Pancreas (tissue), 10 donors: ENCODE measurements around the gene PRRT3. TPM values are rescaled to one million over a fixed set of nuclear protein-coding genes. Genes with fewer than 3 reads are reported as not detected.

Experiments
- ATAC-seq, 4 donors: fragments of 200-7000 bp; cut with Tn5 transposase; one replicate each; pipeline versions ENCODE4 v1.8.0 to v1.9.1; 2020; ENCODE audit warnings: mild to moderate bottlenecking in 4 of 4, moderate library complexity in 4 of 4
- DNase-seq, 6 donors: peaks; one replicate each; pipeline ENCODE4 v3.0.0-alpha.2; 2020
- FAIRE-seq: peaks from 2 replicates; lab custom pipeline; 2012; peaks lifted over from hg19 to GRCh38; lab: Jason Lieb, UNC
- H3K27ac ChIP-seq, 4 donors: fragments of 200-600 bp; sonication (generic); 1 replicate in 3 of 4; 2 replicates in 1 of 4; pipeline versions ENCODE4 v1.5.0 to v1.8.0; 2020
- H3K27me3 ChIP-seq, 4 donors: fragments of 200-600 bp; one replicate each; pipeline ENCODE4 v1.8.0; 2021
- H3K36me3 ChIP-seq, 3 donors: fragments of 200-600 bp; sonication (generic) in 1 of 3; one replicate each; pipeline versions ENCODE4 v1.5.0 to v1.8.0; 2020 to 2021
- H3K4me1 ChIP-seq, 3 donors: fragments of 200-600 bp; one replicate each; pipeline ENCODE4 v1.8.0; 2021
- H3K4me3 ChIP-seq, 4 donors: fragments of 200-600 bp; sonication (generic) in 2 of 4; one replicate each; pipeline versions ENCODE4 v1.5.0 to v1.8.0; 2020 to 2021
- H3K9me3 ChIP-seq, 4 donors: fragments of 200-600 bp; one replicate each; pipeline ENCODE4 v1.8.0; 2021
- CTCF ChIP-seq, 4 donors: fragments of 200-600 bp; sonication (generic) in 3 of 4; IDR thresholded peaks; one replicate each; pipeline versions ENCODE4 v1.5.0 to v1.8.0; 2021; ENCODE audit warnings: antibody characterized with exemption in 4 of 4
- WGBS, 2 donors: extraction: QIAGEN DNeasy Blood & Tissue Kit; methylation state at CpG; one replicate each; pipeline ENCODE4 v1.1.7; 2013; 5-methylcytosine and 5-hydroxymethylcytosine counted together
- intact Hi-C, 3 donors: fragments of 100-400 bp; cut with DNase I; formaldehyde crosslinking; loops; one replicate each; pipeline versions ENCODE4 v1.11.1 to v1.14.2; 2022
- polyA plus RNA-seq, 2 donors: library from polyadenylated mRNA; stranded (reverse); fragments of 200-250 nt; gene quantifications; one replicate each; pipeline ENCODE4 v1.2.3, GENCODE V29; 2013
- total RNA-seq, 6 donors: library from RNA; stranded (reverse); fragmentation: NEBNext Ultra II Directional in 4 of 6; extraction: Animal tissue kit (Norgen Biotek cat#: 25700) in 4 of 6; gene quantifications; one replicate each; pipeline versions ENCODE4 v1.2.1 to v1.2.4, GENCODE V29; 2021 to 2023
- donor health status: healthy with polysubstance abuse.
- donor health status: DM: no; HTN: no; CAD: no; lungs with moderate emphysema.
- donor health status: DM: no; HTN: no; CAD: no.
- donor health status: control.
- donor health status: control.
- donor health status: Bipolar disorder and iron deficiency.
- donor health status: DM: yes; HTN: yes; CAD: no.
- donor health status: DM: no; HTN: no; CAD: no.
- donor health status: DM: no; HTN: no; CAD: no.
- donor health status: DM: yes; HTN: yes; CAD: no.

PRRT3 gene
- total and polyA plus RNA-seq, 8 donors, result 1.2 to 5.1 (median 2.0) TPM

- no peaks in the 10 kb centered on the region for H3K36me3 ChIP-seq
- 92 to 96% methylated on average over 2 of the region's 2 CpGs for WGBS, 2 donors
- intact Hi-C loops, result no loop called here
These were observed 13.2 kb downstream of the PRRT3 start for GRCh38 chr3:9938966-9939365.

GRCh38 chr3:9937486-9938238 lies 14.5 kb downstream of the PRRT3 start:
- no peak overlapping the region for H3K27ac ChIP-seq
- ATAC-seq, result no peak
- peaks cover 0 to 17% (median 13%) of the 10 kb centered on the region in 3 donors for H3K4me1 ChIP-seq
- no peaks in the 10 kb centered on the region for H3K36me3 ChIP-seq
- WGBS, 2 donors, result 91 to 93% methylated on average over 13 of the region's 13 CpGs
- no peaks in the 10 kb centered on the region for H3K27me3 ChIP-seq
- intact Hi-C loops, result no loop called here
- no peak for DNase-seq
- no peak overlapping the region for H3K4me3 ChIP-seq
- FAIRE-seq, result no peak
- H3K9me3 ChIP-seq, result no peaks in the 10 kb centered on the region
- TF ChIP-seq CTCF (IDR thresholded peaks at IDR 0.05), result no peak

More at GRCh38 chr3:9938966-9939365, 13.2 kb downstream of the PRRT3 start:
- TF ChIP-seq CTCF (IDR thresholded peaks at IDR 0.05), result no peak
- Histone ChIP-seq H3K4me1 (peaks cover 0 to 17% (median 13%) of the 10 kb centered on the region in 3 donors), H3K27ac (no peak overlapping the region), H3K9me3 (no peaks in the 10 kb centered on the region), H3K4me3 (no peak overlapping the region), H3K27me3 (no peaks in the 10 kb centered on the region)
- DNase-seq, result no peak
- no peak for ATAC-seq
- FAIRE-seq, result no peak

GRCh38 chr3:9935966-9936510 lies 16.2 kb downstream of the PRRT3 start:
- no peak for TF ChIP-seq CTCF (IDR thresholded peaks at IDR 0.05)
- intact Hi-C loops, result no loop called here
- ATAC-seq (no peak), FAIRE-seq (no peak), DNase-seq (no peak)
- 86 to 96% methylated on average over 5 of the region's 5 CpGs for WGBS, 2 donors
- no peaks in the 10 kb centered on the region for H3K9me3 ChIP-seq
- H3K4me1 ChIP-seq, result peaks cover 0 to 17% (median 16%) of the 10 kb centered on the region in 3 donors
- H3K4me3 ChIP-seq, result no peak overlapping the region
- H3K36me3 ChIP-seq, result no peaks in the 10 kb centered on the region
- no peaks in the 10 kb centered on the region for H3K27me3 ChIP-seq
- H3K27ac ChIP-seq, result no peak overlapping the region

- DNase-seq (no peak), ATAC-seq (no peak), FAIRE-seq (no peak)
- intact Hi-C loops, result no loop called here
- Histone ChIP-seq H3K4me3 (peak overlapping the region in 2 of 4 donors; percentile 66 to 67), H3K27me3 (no peaks in the 10 kb centered on the region), H3K27ac (no peak overlapping the region), H3K9me3 (no peaks in the 10 kb centered on the region), H3K4me1 (peaks cover 0 to 17% (median 16%) of the 10 kb centered on the region in 3 donors), H3K36me3 (no peaks in the 10 kb centered on the region)
- WGBS, 2 donors, result 35 to 43% methylated on average over 4 of the region's 4 CpGs
- no peak for TF ChIP-seq CTCF (IDR thresholded peaks at IDR 0.05)
These were observed 17.2 kb downstream of the PRRT3 start for GRCh38 chr3:9934993-9935392.

- no peaks in the 10 kb centered on the region for H3K27me3 ChIP-seq
- peaks cover 0 to 17% (median 16%) of the 10 kb centered on the region in 3 donors for H3K4me1 ChIP-seq
- no peak for FAIRE-seq
- intact Hi-C loops, result no loop called here
- WGBS, 2 donors, result 4 to 5% methylated on average over 11 of the region's 11 CpGs
- TF ChIP-seq CTCF (IDR thresholded peaks at IDR 0.05), result no peak
- no peaks in the 10 kb centered on the region for H3K9me3 ChIP-seq
- peak in 1 of 4 donors; percentile 0 for ATAC-seq
- H3K4me3 ChIP-seq, result peak overlapping the region; percentile 58 to 76 (median 66)
- H3K36me3 ChIP-seq, result no peaks in the 10 kb centered on the region
- H3K27ac ChIP-seq, result peak overlapping the region; percentile 80 to 88 (median 85)
- DNase-seq, result peak in 1 of 6 donors; percentile 40
These were observed 18.0 kb downstream of the PRRT3 start for GRCh38 chr3:9934235-9934621.
